WTC11 (cell line): ENCODE results near the gene GREB1. TPM values are rescaled to one million over a fixed set of nuclear protein-coding genes. Genes with fewer than 3 reads are reported as not detected.

Experiments
- ATAC-seq: fragments of 200-7000 bp; cut with Tn5 transposase; 2 replicates; pipeline ENCODE4 v1.10.0; 2021; ENCODE audit warnings: mild to moderate bottlenecking, moderate library complexity
- CTCF ChIA-PET: fragments of 300-600 bp; sonication (Branson Sonifier 250); formaldehyde crosslinking; loops from one replicate; lab custom pipeline; 2021; ENCODE audit warnings: antibody characterized with exemption; lab: Charles Lee
- POLR2A ChIA-PET: fragments of 350-600 bp; sonication (Branson Sonifier 250); formaldehyde crosslinking; loops from one replicate; lab custom pipeline; 2021; ENCODE audit warnings: antibody characterized with exemption; lab: Charles Lee
- DNase-seq: peaks from one replicate; pipeline ENCODE4 v3.0.0; 2021; ENCODE audit warnings: low spot score
- H3K27ac Mint-ChIP-seq: 2 replicates; pipeline ENCODE4 v1.8.0; 2021; ENCODE audit warnings: mixed read lengths
- H3K27me3 Mint-ChIP-seq: 2 replicates; pipeline ENCODE4 v1.8.0; 2021; ENCODE audit warnings: low read depth, mild to moderate bottlenecking, moderate library complexity, mixed read lengths
- H3K36me3 Mint-ChIP-seq: 2 replicates; pipeline ENCODE4 v1.8.0; 2021; ENCODE audit warnings: mixed read lengths
- H3K4me1 Mint-ChIP-seq: 2 replicates; pipeline ENCODE4 v1.8.0; 2022; ENCODE audit warnings: mixed read lengths
- H3K4me3 Mint-ChIP-seq: 2 replicates; pipeline ENCODE4 v1.8.0; 2021; ENCODE audit warnings: mild to moderate bottlenecking, moderate library complexity, mixed read lengths
- H3K9me3 Mint-ChIP-seq: 2 replicates; pipeline ENCODE4 v1.8.0; 2021; ENCODE audit warnings: mixed read lengths
- E2F4 ChIP-seq: sonication (generic); formaldehyde crosslinking; IDR thresholded peaks from 2 replicates; pipeline ENCODE4 v1.8.1; 2022; ENCODE audit warnings: low read depth, mild to moderate bottlenecking, moderate library complexity, missing genetic modification reagents, borderline replicate concordance
- E2F5 ChIP-seq: sonication (generic); formaldehyde crosslinking; IDR thresholded peaks from 2 replicates; pipeline ENCODE4 v1.8.1; 2022; ENCODE audit warnings: mild to moderate bottlenecking, moderate library complexity, missing genetic modification reagents
- EMX1 ChIP-seq: fragments of 250-450 bp; sonication (Bioruptor Pico); IDR thresholded peaks from 2 replicates; pipeline ENCODE4 v1.8.0; 2021; ENCODE audit warnings: mild to moderate bottlenecking
- ETV6 ChIP-seq: sonication (generic); formaldehyde crosslinking; IDR thresholded peaks from 2 replicates; pipeline ENCODE4 v1.8.1; 2022; ENCODE audit warnings: mild to moderate bottlenecking, missing genetic modification reagents
- FOXJ3 ChIP-seq: sonication (generic); formaldehyde crosslinking; IDR thresholded peaks from 2 replicates; pipeline ENCODE4 v1.9.0; 2021; ENCODE audit warnings: missing genetic modification reagents, mild to moderate bottlenecking, borderline replicate concordance
- GABPB1 ChIP-seq: sonication (generic); formaldehyde crosslinking; IDR thresholded peaks from 2 replicates; pipeline ENCODE4 v1.8.1; 2023; ENCODE audit warnings: mild to moderate bottlenecking, missing genetic modification reagents
- HMGXB4 ChIP-seq: sonication (generic); formaldehyde crosslinking; IDR thresholded peaks from 2 replicates; pipeline ENCODE4 v1.8.1; 2023; ENCODE audit warnings: mild to moderate bottlenecking, moderate library complexity, missing genetic modification reagents
- IRF2 ChIP-seq: sonication (generic); formaldehyde crosslinking; IDR thresholded peaks from 2 replicates; pipeline ENCODE4 v1.8.0; 2022; ENCODE audit warnings: low read depth, missing genetic modification reagents, borderline replicate concordance
- KAT7 ChIP-seq: sonication (generic); formaldehyde crosslinking; IDR thresholded peaks from 2 replicates; pipeline ENCODE4 v1.8.1; 2023; ENCODE audit warnings: missing genetic modification reagents, mild to moderate bottlenecking, borderline replicate concordance
- NFYB ChIP-seq: sonication (generic); formaldehyde crosslinking; conservative IDR thresholded peaks from 2 replicates; pipeline ENCODE4 v1.8.0; 2022; ENCODE audit warnings: low read depth, missing genetic modification reagents
- NR3C1 ChIP-seq: sonication (generic); formaldehyde crosslinking; conservative IDR thresholded peaks from 2 replicates; pipeline ENCODE4 v1.8.1; 2023; ENCODE audit warnings: low read depth, mild to moderate bottlenecking, missing genetic modification reagents
- PRRX2 ChIP-seq: fragments of 250-450 bp; sonication (Bioruptor Pico); IDR thresholded peaks from 2 replicates; pipeline ENCODE4 v1.8.0; 2021; ENCODE audit warnings: mild to moderate bottlenecking
- RELA ChIP-seq: sonication (generic); formaldehyde crosslinking; IDR thresholded peaks from 2 replicates; pipeline ENCODE4 v1.8.1; 2022; ENCODE audit warnings: missing genetic modification reagents, mild to moderate bottlenecking, borderline replicate concordance
- SMAD3 ChIP-seq: sonication (generic); formaldehyde crosslinking; IDR thresholded peaks from 2 replicates; pipeline ENCODE4 v1.8.0; 2022; ENCODE audit warnings: missing genetic modification reagents, mild to moderate bottlenecking, borderline replicate concordance
- SMAD4 ChIP-seq: sonication (generic); formaldehyde crosslinking; IDR thresholded peaks from 2 replicates; pipeline ENCODE4 v1.8.0; 2022; ENCODE audit warnings: mild to moderate bottlenecking, missing genetic modification reagents
- SOX15 ChIP-seq: fragments of 250-450 bp; sonication (Bioruptor Pico); IDR thresholded peaks from 2 replicates; pipeline ENCODE4 v1.9.0; 2021; ENCODE audit warnings: mild to moderate bottlenecking
- STAT6 ChIP-seq: sonication (generic); formaldehyde crosslinking; conservative IDR thresholded peaks from 2 replicates; pipeline ENCODE4 v1.8.1; 2023; ENCODE audit warnings: mild to moderate bottlenecking, low read depth, missing genetic modification reagents, moderate library complexity
- USF1 ChIP-seq: sonication (generic); formaldehyde crosslinking; IDR thresholded peaks from 2 replicates; pipeline ENCODE4 v1.8.0; 2022; ENCODE audit warnings: mild to moderate bottlenecking, missing genetic modification reagents
- ZNF121 ChIP-seq: sonication (generic); formaldehyde crosslinking; IDR thresholded peaks from 2 replicates; pipeline ENCODE4 v1.8.0; 2023; ENCODE audit warnings: missing genetic modification reagents
- ZNF232 ChIP-seq: sonication (generic); formaldehyde crosslinking; IDR thresholded peaks from 2 replicates; pipeline ENCODE4 v1.8.0; 2022; ENCODE audit warnings: mild to moderate bottlenecking, missing genetic modification reagents
- ZNF263 ChIP-seq: sonication (generic); formaldehyde crosslinking; IDR thresholded peaks from 2 replicates; pipeline ENCODE4 v1.8.1; 2022; ENCODE audit warnings: low read depth, mild to moderate bottlenecking, moderate library complexity, missing genetic modification reagents
- ZNF317 ChIP-seq: sonication (generic); formaldehyde crosslinking; IDR thresholded peaks from 2 replicates; pipeline ENCODE4 v1.8.1; 2023; ENCODE audit warnings: low read depth, mild to moderate bottlenecking, moderate library complexity, missing genetic modification reagents, borderline replicate concordance
- ZNF423 ChIP-seq: fragments of 250-450 bp; sonication (Bioruptor Pico); IDR thresholded peaks from 2 replicates; pipeline ENCODE4 v2.1.2; 2022; ENCODE audit warnings: mild to moderate bottlenecking, moderate library complexity
- ZNF425 ChIP-seq: fragments of 250-450 bp; sonication (Bioruptor Pico); conservative IDR thresholded peaks from 2 replicates; pipeline ENCODE4 v1.9.0; 2021; ENCODE audit warnings: mild to moderate bottlenecking
- total RNA-seq: library from RNA; stranded (reverse); gene quantifications from 3 replicates; pipeline ENCODE4 v1.2.3, GENCODE V29; 2021

Gene GREB1
- total RNA-seq, 1 experiment from 2014 or later: 35.7 TPM

GRCh38 chr2:11681722-11682589, 148.1 kb downstream of the GREB1 start (continued):
- peak; percentile 74; the same call in 1 of the 2 replicates for TF ChIP-seq HMGXB4 (CRISPR knock-in tag)
- 0 out of 2 replicates have a peak, but pooled peaks have one; percentile 42 for TF ChIP-seq ZNF232 (CRISPR knock-in tag)
- TF ChIP-seq USF1 (CRISPR knock-in tag): no peak
- no peak for TF ChIP-seq EMX1
- no peak for TF ChIP-seq ZNF317 (CRISPR knock-in tag)
- peak; percentile 39; the same call in 1 of the 2 replicates for TF ChIP-seq RELA (CRISPR knock-in tag)
- TF ChIP-seq IRF2 (CRISPR knock-in tag): no peak
- TF ChIP-seq GABPB1: peak; percentile 55

- H3K27ac Mint-ChIP-seq: no peak overlapping the region; the same call in 1 of the 2 replicates
- H3K9me3 Mint-ChIP-seq: no peaks in the 10 kb centered on the region
- CTCF ChIA-PET: interaction anchor here (0.5 to 3.4 kb wide), 7 partner anchors 9 to 62 kb away, joined by 3 to 17 read pairs (median 10); partner anchors contain the start of gene NTSR2
- H3K4me3 Mint-ChIP-seq: no peak overlapping the region
- no peak for ATAC-seq
- no peaks in the 10 kb centered on the region for H3K27me3 Mint-ChIP-seq
- H3K4me1 Mint-ChIP-seq: peaks cover 47% of the 10 kb centered on the region
- POLR2A ChIA-PET: no interaction called here
- TF ChIP-seq ZNF423: no peak
- no peak for TF ChIP-seq ETV6 (CRISPR knock-in tag)
- TF ChIP-seq, all 79 proteins: peak for 0
- H3K36me3 Mint-ChIP-seq: no peaks in the 10 kb centered on the region
- DNase-seq: no peak
Measured at GRCh38 chr2:11682590-11682915, 148.7 kb downstream of the GREB1 start.

- no peaks in the 10 kb centered on the region for H3K27me3 Mint-ChIP-seq
- H3K27ac Mint-ChIP-seq: no peak overlapping the region
- POLR2A ChIA-PET: no interaction called here
- no peak overlapping the region for H3K4me3 Mint-ChIP-seq
- ATAC-seq (peak; percentile 68), DNase-seq (peak; percentile 54)
- H3K9me3 Mint-ChIP-seq: no peaks in the 10 kb centered on the region
- H3K36me3 Mint-ChIP-seq: no peaks in the 10 kb centered on the region
- CTCF ChIA-PET: interaction anchor here (1.0 to 3.4 kb wide), 7 partner anchors 9 to 101 kb away, joined by 3 to 17 read pairs (median 8); partner anchors contain the start of gene NTSR2
- peaks cover 46% of the 10 kb centered on the region for H3K4me1 Mint-ChIP-seq
- TF ChIP-seq NFYB (CRISPR knock-in tag) (no peak), E2F5 (CRISPR knock-in tag) (no peak), ZNF232 (CRISPR knock-in tag) (no peak), FOXJ3 (no peak), ZNF425 (CRISPR knock-in tag) (no peak), ZNF263 (CRISPR knock-in tag) (no peak), PRRX2 (CRISPR knock-in tag) (no peak), E2F4 (CRISPR knock-in tag) (no peak), SMAD3 (no peak), ZNF121 (no peak), SMAD4 (no peak), NR3C1 (CRISPR knock-in tag) (no peak), STAT6 (CRISPR knock-in tag) (no peak), KAT7 (CRISPR knock-in tag) (no peak), SOX15 (CRISPR knock-in tag) (no peak)
Measured at GRCh38 chr2:11683476-11683875, 149.6 kb downstream of the GREB1 start.
